SK-N-SH treated with all-trans-retinoic acid at 6 μM for 48 hours (cell line): ENCODE results near the gene APOL4.

Source experiments
- CREB5 ChIP-seq: fragments of 250-450 bp; sonication (Bioruptor Pico); IDR thresholded peaks from 2 replicates; pipeline ENCODE4 v1.5.1; 2020; ENCODE audit warnings: low read depth, mild to moderate bottlenecking, moderate library complexity
- CSRNP3 ChIP-seq: fragments of 250-450 bp; sonication (Bioruptor Pico); IDR thresholded peaks from 2 replicates; pipeline ENCODE4 v1.5.1; 2021; ENCODE audit warnings: mild to moderate bottlenecking, moderate library complexity
- ESRRG ChIP-seq: fragments of 250-450 bp; sonication (Bioruptor Pico); IDR thresholded peaks from 2 replicates; pipeline ENCODE4 v1.6.1; 2021; ENCODE audit warnings: mild to moderate bottlenecking
- OSR1 ChIP-seq: fragments of 250-450 bp; sonication (Bioruptor Pico); IDR thresholded peaks from 2 replicates; pipeline ENCODE4 v1.8.0; 2022; ENCODE audit warnings: moderate library complexity, mild to moderate bottlenecking, inconsistent platforms
- PATZ1 ChIP-seq: fragments of 250-450 bp; sonication (Bioruptor Pico); IDR thresholded peaks from 2 replicates; pipeline ENCODE4 v1.8.0; 2020; ENCODE audit warnings: mild to moderate bottlenecking, moderate library complexity, borderline replicate concordance
- POU6F1 ChIP-seq: fragments of 250-450 bp; sonication (Bioruptor Pico); IDR thresholded peaks from 2 replicates; pipeline ENCODE4 v1.8.0; 2021; ENCODE audit warnings: low read depth, mild to moderate bottlenecking, moderate library complexity, borderline replicate concordance
- PPARA ChIP-seq: fragments of 250-450 bp; sonication (Bioruptor Pico); IDR thresholded peaks from 2 replicates; pipeline ENCODE4 v1.5.0; 2020; ENCODE audit warnings: mild to moderate bottlenecking, borderline replicate concordance
- RARB ChIP-seq: fragments of 250-450 bp; sonication (Bioruptor Pico); IDR thresholded peaks from 2 replicates; pipeline ENCODE4 v1.8.0; 2021; ENCODE audit warnings: mild to moderate bottlenecking, moderate library complexity
- ZFP3 ChIP-seq: fragments of 250-450 bp; sonication (Bioruptor Pico); IDR thresholded peaks from 2 replicates; pipeline ENCODE4 v1.5.0; 2020; ENCODE audit warnings: mild to moderate bottlenecking, moderate library complexity
- ZNF8 ChIP-seq: fragments of 450-650 bp; formaldehyde crosslinking; IDR thresholded peaks from 2 replicates; pipeline ENCODE4 v1.5.0; 2020; ENCODE audit warnings: mild to moderate bottlenecking, moderate library complexity

GRCh38 chr22:36204632-36205015 lies 3.0 kb upstream of the APOL4 start:
- no peak for TF ChIP-seq CREB5
- TF ChIP-seq RARB (CRISPR knock-in tag): no peak
- TF ChIP-seq PPARA (CRISPR knock-in tag): no peak
- no peak for TF ChIP-seq OSR1 (CRISPR knock-in tag)
- TF ChIP-seq POU6F1 (CRISPR knock-in tag): no peak
- TF ChIP-seq ZFP3 (CRISPR knock-in tag): no peak
- TF ChIP-seq ESRRG (CRISPR knock-in tag): no peak
- TF ChIP-seq PATZ1: no peak
- TF ChIP-seq ZNF8 (CRISPR knock-in tag): no peak
- TF ChIP-seq CSRNP3: no peak
